ENCODE results near the gene ACTG2. TPM values are rescaled to one million over a fixed set of nuclear protein-coding genes. Genes with fewer than 3 reads are reported as not detected.

Gene ACTG2
- total RNA-seq, 1 donor from 2014 or later: not detected

- Mint-ChIP-seq H3K4me1 (peaks cover 12% of the 10 kb centered on the region), H3K27ac (ENCODE audit: unreplicated experiment) (no peak overlapping the region), H3K36me3 (ENCODE audit: low read depth) (no peaks in the 10 kb centered on the region), H3K9me3 (no peaks in the 10 kb centered on the region), H3K27me3 (ENCODE audit: low read depth) (peaks cover 6% of the 10 kb centered on the region), H3K4me3 (no peak overlapping the region)
- DNase-seq (ENCODE audit: low read depth, low spot score): no peak
- no peak for TF ChIP-seq CTCF (conservative IDR thresholded peaks at IDR 0.05)
These were observed 76.5 kb downstream of the ACTG2 start for GRCh38 chr2:73969356-73969755.

Other genes with a start within 250 kb of the ACTG2 start
- 44.2 and 46.2 TPM in 2 replicates for gene TPRKB, start 155.7 kb upstream of the ACTG2 start, total RNA-seq
- gene DUSP11, start 112.9 kb upstream of the ACTG2 start, total RNA-seq: 17.7 and 18.2 TPM in 2 replicates
- not detected in 2 replicates for gene C2orf78, start 108.8 kb upstream of the ACTG2 start, total RNA-seq
- gene STAMBP, start 64.0 kb upstream of the ACTG2 start, total RNA-seq: 37.4 and 44.7 TPM in 2 replicates
- gene DGUOK, start 33.9 kb downstream of the ACTG2 start, total RNA-seq: 97.7 and 100 TPM in 2 replicates
- 30.2 and 30.3 TPM in 2 replicates for gene TET3, start 91.9 kb downstream of the ACTG2 start, total RNA-seq

Measured in neural crest cell (in vitro differentiated cells).